ENCODE measurements around the gene BAZ2A. TPM values are rescaled to one million over a fixed set of nuclear protein-coding genes. Genes with fewer than 3 reads are reported as not detected.

Gene BAZ2A
- total RNA-seq: 10 to 100 TPM; 38.6 to 42.7 TPM

- no peaks in the 10 kb centered on the region for H3K36me3 ChIP-seq
- H3K4me3 ChIP-seq: peak within 1 kb of the TSS; percentile 97 to 99
- no peaks in the 10 kb centered on the region for H3K9me3 ChIP-seq
- peaks cover 0 to 63% of the 10 kb centered on the region in 2 donors for H3K4me1 ChIP-seq
- no peak for TF ChIP-seq CTCF (IDR thresholded peaks at IDR 0.05)
- H3K27me3 ChIP-seq: no peaks in the 10 kb centered on the region
- H3K27ac ChIP-seq: peak within 1 kb of the TSS; percentile 96 to 98
- peak; percentile 85 for DNase-seq (ENCODE audit: low spot score)
Observed at GRCh38 chr12:56630180-56630632, at the start of gene BAZ2A. BAZ2A (minus strand) TSS chr12:56630326; CDS start chr12:56617530, 12,796 bp downstream.

DNA sequence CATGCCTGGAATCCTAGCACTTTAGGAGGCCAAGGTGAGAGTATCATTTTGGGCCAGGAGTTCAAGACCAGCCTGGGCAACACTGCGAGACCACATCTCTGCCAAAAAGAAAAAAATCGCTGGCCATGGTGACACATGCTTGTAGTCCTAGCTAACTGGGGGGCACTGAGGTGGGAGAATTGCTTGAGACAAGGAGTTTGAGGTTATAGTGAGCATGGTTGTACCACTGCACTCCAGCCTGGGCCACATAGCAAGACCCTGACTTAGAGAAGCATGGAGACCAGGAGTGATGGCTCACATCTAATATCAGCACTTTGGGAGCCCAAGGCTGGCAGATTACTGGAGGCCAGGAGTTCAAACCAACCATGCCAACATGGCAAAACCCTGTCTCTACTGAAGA is 48.7 kb upstream of the BAZ2A start:
- no peak for TF ChIP-seq CTCF (IDR thresholded peaks at IDR 0.05)
- Histone ChIP-seq H3K36me3 (peaks cover 4% of the 10 kb centered on the region), H3K27me3 (no peaks in the 10 kb centered on the region), H3K4me3 (no peak overlapping the region), H3K27ac (no peak overlapping the region), H3K9me3 (no peaks in the 10 kb centered on the region), H3K4me1 (peaks cover 0 to 58% of the 10 kb centered on the region in 2 donors)
- peak; percentile 42 for DNase-seq (ENCODE audit: low spot score)

GRCh38 chr12:56677680-56678079 is 47.6 kb upstream of the BAZ2A start:
- Histone ChIP-seq H3K4me1 (peaks cover 0 to 50% of the 10 kb centered on the region in 2 donors), H3K4me3 (no peak overlapping the region), H3K36me3 (peaks cover 4% of the 10 kb centered on the region), H3K9me3 (no peaks in the 10 kb centered on the region), H3K27me3 (no peaks in the 10 kb centered on the region), H3K27ac (no peak overlapping the region)
- no peak for TF ChIP-seq CTCF (IDR thresholded peaks at IDR 0.05)
- peak; percentile 16 for DNase-seq (ENCODE audit: low spot score)

DNA sequence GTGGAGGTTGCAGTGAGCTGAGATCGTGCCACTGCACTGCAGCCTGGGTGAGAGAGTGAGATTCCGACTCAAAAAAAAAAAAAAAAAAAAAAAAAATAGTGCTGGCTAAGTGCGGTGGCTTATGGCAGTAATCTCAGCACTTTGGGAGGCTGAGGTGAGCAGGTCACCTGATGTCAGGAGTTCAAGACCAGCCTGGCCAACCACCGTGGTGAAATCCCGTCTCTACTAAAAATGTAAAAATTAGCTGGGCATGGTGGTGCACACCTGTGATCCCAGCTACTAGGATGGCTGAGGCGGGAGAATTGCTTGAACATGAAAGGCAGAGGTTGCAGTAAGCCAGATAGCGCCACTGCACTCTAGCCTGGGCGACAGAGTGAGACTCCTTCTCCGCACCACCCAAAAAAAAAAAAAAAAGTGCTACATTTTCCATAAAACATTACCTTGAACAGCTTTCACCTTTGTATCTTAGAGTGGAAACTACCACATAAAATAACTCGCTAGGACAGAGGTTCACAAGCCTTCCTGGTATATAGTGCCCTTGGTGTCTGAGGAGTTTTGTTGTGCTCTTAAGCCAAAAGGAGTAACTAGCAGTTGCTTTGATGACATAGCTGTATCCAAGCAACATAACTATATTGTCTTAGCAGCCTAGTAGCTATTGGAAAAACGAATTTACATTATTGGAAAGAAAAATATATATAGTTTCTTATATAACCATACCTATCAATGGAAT is 46.9 kb upstream of the BAZ2A start:
- DNase-seq (ENCODE audit: low spot score): peak; percentile 46
- no peak overlapping the region for H3K4me3 ChIP-seq
- H3K9me3 ChIP-seq: no peaks in the 10 kb centered on the region
- peaks cover 0 to 47% of the 10 kb centered on the region in 2 donors for H3K4me1 ChIP-seq
- H3K27me3 ChIP-seq: no peaks in the 10 kb centered on the region
- TF ChIP-seq CTCF (IDR thresholded peaks at IDR 0.05): no peak
- H3K36me3 ChIP-seq: peaks cover 10% of the 10 kb centered on the region
- no peak overlapping the region for H3K27ac ChIP-seq

DNA sequence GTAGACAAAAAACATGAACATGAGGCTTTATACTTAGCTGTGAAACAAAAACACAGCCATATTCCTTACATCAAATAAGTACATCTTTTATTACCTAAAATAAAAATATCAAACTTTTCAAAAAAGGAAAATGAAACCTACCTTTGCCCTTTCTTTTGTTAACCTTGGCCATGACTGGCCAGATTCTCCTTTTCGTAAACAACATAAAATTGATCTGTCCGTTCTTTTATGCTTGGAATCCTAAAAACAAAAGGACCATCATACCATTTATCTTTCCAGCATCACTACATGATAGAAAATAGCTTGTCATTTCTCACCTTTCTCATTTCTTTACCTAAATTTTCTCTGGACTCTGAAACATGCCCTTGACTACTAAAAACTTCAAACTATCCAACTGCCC is 41.5 kb upstream of the BAZ2A start:
- no peak for TF ChIP-seq CTCF (IDR thresholded peaks at IDR 0.05)
- peaks cover 0 to 20% of the 10 kb centered on the region in 2 donors for H3K4me1 ChIP-seq
- H3K27ac ChIP-seq: no peak overlapping the region
- H3K4me3 ChIP-seq: no peak overlapping the region
- H3K9me3 ChIP-seq: no peaks in the 10 kb centered on the region
- no peaks in the 10 kb centered on the region for H3K27me3 ChIP-seq
- H3K36me3 ChIP-seq: peaks cover 54% of the 10 kb centered on the region
- no peak for DNase-seq (ENCODE audit: low spot score)
